CMK (cell line): ENCODE data around the gene PARP15.

Source experiments
- DNase-seq: peaks from one replicate; pipeline ENCODE4 v3.0.0-alpha.2; 2010; ENCODE audit warnings: low read depth

PARP15 gene

GRCh38 chr3:122572940-122573412 lies 4.5 kb upstream of the PARP15 start:
- DNase-seq, result no peak

DNA sequence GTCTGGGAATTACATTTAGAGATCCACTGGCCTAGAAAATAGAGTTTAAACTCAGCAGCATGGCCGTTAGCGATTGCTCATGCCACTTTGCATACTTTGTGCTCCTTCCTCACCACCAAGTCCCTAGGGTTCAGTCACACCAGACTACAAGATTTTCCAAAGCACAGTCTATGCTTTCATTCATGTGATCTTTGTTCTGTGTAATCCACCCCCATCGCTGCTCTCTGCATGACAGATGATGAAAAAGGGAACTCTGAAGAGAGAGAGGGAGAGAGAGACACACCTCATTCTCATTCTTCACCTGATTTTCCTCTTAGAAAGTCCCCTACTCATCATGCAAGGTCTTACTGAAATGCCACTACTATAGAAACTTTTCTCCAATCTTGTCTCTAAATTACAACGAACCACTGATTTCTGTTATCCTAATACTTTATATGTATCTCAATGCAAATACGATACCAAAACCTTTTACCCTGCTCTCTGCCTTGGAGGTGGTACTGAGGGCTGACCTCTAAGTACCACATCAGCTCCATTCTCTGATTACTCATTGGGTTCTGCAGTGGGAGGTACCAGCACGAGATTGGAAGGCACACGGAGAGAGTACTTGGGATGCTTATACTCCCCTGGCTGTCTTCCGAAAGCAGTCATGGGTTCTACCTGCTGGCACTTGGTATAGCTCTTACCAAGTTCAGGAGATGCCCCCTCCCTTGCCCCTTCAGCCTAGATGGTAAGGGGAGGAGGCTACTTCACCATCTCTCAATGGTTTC lies 1.1 kb upstream of the PARP15 start:
- DNase-seq, result no peak

DNA sequence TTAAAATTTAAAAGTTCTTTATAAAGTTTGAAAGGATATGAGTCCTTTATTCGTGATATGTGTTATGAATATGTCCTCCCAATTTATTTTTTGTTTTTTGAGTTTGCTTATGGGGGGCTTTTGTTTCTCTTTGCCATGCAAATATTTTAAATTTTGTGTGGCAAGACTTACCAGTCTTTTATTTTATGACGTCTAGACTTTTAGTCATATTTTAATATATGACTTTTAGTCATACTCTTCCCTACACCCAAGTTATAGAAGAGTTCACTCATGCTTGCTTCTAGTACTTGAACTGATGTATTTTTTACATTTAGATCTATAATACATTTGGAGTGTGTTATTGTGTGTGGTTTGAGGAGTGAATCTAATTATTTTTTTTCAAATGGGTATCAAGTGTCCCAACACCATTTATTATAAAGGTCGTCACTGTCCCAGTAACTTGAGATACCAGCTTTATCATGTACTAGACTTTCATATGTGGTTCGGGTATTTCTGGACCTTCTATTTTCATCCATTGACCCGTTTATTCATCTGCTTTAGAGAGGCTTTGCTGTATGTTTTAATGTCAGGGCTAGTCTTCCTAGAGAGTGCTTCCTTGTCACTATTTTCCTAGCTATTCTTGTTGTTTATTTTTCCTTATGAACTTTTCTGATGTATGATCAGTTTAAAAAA lies 755 bp downstream of the PARP15 start:
- DNase-seq, result no peak

GRCh38 chr3:122580470-122580869 lies 3.0 kb downstream of the PARP15 start:
- no peak for DNase-seq

DNA sequence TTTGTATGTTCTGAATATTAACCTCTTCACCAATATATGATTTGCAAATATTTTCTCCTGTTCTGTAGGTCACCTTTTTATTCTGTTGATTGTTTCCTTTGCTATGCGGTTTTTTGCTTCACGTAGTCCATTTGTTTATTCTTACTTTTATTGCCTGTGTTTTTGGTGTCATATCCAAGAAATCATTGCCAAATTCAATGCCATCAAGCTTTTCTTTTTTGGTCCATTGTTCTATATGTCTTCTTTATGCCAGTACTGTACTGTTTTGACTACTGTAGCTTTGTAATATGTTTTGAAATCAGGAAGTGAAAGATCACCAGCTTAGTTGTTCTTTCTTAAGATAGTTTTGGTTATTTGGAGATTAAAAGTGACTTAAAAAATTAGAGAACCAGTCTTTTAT lies 4.2 kb downstream of the PARP15 start:
- DNase-seq, result no peak

GRCh38 chr3:122582390-122582789 lies 4.9 kb downstream of the PARP15 start:
- DNase-seq, result no peak

GRCh38 chr3:122586098-122586497 lies 8.6 kb downstream of the PARP15 start:
- DNase-seq, result no peak

DNA sequence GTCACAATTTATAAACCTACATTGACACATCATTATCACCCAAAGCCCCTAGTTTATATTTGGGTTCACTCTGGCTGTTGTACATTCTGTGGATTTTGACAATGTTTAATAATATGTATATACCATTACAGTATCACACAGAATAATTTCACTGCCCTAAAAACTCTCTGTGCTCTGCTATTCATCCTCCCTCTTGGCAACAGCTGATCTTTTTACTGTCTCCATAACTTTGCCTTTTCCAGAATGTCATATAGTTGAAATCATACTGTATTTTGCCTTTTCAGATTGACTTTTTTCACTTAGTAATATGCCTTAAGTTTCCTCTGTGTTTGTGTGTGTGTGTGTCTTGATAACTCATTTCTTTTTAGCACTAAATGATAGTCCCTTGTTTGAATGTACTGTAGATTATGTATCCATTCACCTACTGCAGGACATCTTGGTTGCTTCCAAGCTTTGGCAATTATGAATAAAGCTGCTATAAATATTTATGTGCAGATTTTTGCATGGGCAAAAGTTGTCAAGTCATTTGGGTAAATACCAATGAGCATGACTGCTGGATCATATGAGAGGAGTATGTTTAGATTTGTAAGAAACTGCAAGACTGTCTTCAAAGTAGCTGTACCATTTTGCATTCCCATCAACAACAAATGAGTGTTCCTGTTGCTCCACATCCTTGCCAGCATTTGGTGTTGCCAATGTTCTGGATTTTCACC lies 9.5 kb downstream of the PARP15 start:
- no peak for DNase-seq

DNA sequence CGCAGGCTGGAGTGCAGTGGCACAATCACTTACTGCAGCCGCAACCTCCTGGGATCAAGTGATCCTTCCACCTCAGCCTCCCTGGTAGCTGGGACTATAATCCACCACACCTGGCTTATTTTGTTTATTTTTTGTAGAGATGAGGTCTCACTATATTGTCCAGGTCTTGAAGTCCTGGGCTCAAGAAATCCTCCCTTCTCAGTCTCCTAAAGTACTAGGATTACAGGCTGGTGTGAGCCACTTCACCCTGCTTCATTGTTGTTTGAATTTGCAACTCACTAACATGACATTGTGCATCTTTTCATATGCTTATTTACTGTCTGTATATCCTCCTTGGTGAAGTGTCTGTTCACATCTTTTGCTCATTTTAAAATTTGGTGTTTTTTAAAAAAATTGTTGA lies 10.1 kb downstream of the PARP15 start:
- DNase-seq, result no peak

DNA sequence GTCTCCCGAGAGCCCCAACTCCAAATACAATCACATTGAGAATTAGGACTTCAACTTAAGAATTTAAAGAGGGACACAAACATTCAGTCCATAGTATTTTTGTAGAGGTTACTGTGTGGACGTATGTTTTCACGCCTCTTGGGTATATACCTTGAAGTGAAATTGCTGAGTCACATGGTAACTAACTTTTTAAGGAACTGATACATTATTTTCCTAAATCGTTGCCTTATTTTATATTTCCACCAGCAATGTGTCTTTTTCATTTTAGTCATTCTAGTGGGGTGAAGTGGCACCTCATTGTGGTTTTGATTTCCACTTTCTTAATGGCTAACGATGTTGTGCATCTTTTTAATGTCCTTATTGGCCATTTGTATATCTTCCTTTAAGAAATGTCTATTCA lies 11.8 kb downstream of the PARP15 start:
- no peak for DNase-seq

DNA sequence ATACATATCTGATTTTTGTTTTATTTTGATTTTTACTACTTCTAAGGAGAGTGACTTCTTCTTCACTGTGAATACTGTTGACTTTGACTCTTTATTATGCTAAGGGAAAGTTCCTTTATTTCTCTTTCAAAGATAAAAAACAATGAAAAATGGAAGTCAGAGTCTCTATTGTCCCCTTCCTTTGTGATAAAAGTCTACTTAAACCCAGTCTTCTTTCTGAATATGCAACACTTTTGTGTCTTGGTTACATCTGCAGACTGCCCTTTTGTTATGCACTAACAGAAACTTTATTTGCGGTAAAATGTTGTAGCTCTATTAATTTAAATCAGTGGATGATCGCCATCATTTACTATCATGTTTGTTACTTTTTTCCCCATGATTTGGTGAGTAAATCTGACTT lies 13.2 kb downstream of the PARP15 start:
- DNase-seq, result no peak

DNA sequence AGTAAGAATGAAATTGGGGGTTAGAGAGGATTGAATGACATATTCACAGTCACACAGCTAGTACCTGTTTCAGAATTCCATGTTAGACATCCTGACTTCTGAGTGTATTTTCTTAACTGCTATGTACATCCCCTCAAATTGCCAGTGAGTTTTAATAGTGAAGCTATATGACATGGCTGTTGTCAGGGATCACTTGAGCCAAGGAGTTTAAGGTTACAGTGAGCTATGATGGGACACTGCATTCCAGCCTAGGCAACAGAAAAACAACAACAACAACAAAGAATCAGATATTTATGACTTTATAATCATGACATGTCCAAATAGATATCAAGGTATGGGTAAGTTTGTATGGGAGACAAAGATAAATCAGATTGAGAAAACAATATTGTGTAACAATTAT lies 16.6 kb downstream of the PARP15 start:
- DNase-seq, result no peak

DNA sequence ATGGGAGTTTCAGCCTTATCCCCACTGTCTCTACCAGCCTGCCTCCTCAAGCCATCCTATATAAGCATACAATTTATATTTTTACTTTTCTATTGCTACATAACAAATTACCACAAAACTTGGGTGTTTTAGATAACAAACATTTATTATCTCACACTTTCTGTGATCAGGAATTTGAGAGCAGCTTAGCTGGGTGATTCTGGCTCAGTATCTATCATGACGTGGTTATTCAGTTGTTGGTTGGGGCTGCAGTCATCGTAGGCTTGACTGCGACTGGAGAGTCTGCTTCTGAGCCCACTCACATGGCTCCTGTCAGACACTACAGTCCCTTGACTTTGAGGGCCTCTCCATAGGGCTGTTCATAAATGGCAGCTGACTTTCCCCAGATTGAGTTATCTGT lies 20.7 kb downstream of the PARP15 start:
- no peak for DNase-seq

DNA sequence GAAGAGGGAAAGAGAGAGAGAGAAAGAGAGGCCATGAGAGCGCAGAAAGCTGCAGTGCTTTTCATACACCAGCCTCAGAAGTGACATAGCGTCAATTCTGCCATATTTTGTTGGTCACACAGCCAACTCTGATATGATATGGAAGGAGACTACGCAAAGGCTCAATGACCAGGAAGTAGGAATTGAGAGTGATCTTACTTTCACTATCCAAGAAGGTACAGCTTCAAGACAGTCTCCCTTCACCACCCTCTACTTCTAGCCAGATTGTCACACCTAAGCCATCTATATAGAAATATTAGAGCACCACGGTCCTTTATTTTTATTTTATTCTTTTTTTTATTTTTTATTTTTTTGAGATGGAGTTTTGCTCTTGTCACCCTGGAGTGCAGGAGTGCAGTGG lies 21.1 kb downstream of the PARP15 start:
- no peak for DNase-seq

DNA sequence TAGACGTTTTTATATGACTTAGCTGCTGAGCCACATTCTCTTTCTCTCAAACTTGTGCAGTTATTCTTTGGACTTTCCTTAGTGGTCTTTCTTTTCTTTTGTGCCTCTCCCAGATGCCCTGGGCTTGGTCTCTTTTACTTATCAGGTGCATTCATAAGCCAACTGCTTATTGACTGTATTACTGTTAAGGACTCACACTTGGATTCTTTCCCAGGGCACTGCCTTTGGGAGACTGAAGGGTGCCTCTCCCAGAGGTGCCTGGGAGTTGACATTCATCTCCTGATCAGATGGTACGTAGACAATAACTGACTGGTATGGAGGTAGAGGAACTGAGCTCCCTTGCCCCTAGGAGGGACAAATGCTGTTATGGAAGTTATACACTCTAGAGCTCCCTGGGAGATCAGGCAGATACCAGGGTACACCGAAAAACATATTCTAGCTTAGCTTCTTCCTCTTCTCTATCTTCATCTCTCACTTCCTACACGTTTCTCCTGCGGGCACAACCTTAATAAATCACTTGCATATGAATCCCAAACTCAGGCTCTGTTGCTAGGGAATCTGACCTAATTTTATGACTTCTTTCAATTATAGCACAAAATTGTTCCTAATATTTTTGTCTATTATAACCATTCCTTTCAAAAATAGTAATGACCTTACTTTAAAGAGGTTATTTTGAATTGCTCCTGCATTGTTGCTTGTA lies 24.7 kb downstream of the PARP15 start:
- no peak for DNase-seq

- DNase-seq, result no peak
These were observed 25.6 kb downstream of the PARP15 start for GRCh38 chr3:122603056-122603455.

DNA sequence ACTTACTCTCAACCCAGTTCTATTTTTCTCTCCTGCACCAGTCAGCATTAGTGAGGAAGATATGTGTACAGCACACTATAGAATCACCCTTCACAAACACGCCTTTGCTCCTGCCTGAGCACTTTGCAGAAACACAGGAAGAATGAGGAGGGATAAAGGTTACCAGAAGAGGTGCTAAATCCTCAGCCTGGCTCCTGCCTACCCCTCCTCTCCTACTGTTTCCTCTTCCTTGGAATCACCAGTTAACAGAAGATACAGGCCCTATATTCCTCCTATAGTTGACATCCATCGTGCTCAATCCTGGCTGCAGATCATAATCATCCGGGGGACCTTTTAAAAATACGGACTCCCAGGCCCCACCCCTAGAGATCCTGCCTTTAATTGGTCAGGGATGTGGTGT lies 28.9 kb downstream of the PARP15 start:
- DNase-seq, result no peak

DNA sequence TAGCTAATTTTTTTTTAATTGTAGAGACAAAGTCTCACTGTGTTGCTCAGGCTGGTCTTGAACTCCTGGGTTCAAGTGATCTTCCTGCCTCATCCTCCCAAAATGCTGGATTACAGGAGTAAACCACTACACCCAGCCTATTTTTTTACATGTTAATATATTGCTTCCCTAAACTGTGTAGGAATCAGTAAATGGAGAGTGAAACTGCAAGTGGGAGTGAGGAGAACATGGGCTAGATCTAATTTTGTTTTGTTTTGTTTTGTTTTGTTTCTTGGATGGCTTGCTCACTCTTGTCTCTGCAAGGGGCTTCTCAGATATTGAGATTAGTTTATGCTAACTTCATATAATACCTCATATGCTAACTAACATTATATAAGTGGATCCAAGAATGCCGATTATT lies 31.5 kb downstream of the PARP15 start:
- no peak for DNase-seq

DNA sequence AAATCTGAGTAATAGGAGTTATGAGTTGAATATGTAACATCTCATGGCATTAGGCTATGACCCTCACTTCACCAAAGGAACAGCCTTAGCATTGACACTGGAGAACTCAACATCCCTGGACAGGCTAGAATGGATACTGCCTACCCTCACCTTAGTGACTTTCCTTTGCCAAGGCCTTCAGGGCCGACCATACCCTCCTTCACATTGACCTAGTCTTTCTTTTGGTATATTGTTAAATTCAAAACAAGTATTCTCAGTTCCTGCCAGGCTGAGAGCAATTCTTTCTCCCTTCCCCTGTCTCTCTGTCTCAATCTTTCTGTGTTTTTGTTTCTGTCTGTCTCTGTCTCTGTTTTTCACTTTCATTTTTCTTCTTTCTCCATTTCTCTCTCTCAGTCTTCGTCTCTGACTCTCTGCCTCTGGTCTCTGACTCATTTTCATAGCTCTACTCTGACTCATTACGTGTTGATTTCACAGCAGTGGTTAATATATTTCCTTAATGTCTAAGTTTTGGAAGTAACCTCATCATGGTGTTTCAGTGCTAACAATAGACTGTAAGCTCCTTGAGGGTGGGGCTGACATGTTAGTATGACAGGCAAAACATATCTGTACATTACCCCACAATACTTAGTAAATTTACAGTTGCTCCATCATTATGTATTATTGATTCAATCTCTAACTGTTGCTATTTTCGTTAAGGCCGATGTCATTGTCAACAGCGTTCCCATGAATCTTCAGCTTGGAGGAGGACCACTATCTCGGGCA lies 32.5 kb downstream of the PARP15 start:
- DNase-seq, result no peak

DNA sequence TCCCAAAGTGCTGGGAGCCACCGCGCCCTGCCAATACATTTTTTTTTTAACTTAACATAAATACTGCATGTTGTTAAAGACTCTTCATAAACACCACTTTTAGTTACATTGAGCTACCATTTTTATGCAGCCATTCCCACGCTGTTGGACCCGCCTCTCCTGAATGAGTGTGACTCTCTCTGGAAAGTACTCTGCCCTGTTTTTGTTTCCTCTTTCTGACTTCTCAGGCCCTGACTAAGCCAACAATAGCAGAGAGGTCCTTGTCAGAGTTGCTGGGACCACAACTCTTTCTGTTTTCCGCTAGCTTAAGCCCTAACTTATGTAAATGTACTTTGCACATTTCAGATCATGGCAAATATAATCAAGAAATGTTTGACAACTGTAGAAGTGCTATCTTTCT lies 35.2 kb downstream of the PARP15 start:
- DNase-seq, result no peak

- no peak for DNase-seq
These were observed 37.9 kb downstream of the PARP15 start for GRCh38 chr3:122615303-122615702.

- no peak for DNase-seq
These were observed 41.2 kb downstream of the PARP15 start for GRCh38 chr3:122618614-122619013.
